HL-60/S4 treated with phorbol 12-myristate 13-acetate at 8.2 ng/mL for 4 days and 3 days (cell line): ENCODE measurements around the gene RBM38.

ENCODE experiments used
- in situ Hi-C: fragments of 300-500 bp; cut with MboI; formaldehyde crosslinking; loops from 2 replicates; pipeline ENCODE4 v1.15.0; 2022; ENCODE audit warnings: low sequenced_read_pairs

Gene RBM38

DNA sequence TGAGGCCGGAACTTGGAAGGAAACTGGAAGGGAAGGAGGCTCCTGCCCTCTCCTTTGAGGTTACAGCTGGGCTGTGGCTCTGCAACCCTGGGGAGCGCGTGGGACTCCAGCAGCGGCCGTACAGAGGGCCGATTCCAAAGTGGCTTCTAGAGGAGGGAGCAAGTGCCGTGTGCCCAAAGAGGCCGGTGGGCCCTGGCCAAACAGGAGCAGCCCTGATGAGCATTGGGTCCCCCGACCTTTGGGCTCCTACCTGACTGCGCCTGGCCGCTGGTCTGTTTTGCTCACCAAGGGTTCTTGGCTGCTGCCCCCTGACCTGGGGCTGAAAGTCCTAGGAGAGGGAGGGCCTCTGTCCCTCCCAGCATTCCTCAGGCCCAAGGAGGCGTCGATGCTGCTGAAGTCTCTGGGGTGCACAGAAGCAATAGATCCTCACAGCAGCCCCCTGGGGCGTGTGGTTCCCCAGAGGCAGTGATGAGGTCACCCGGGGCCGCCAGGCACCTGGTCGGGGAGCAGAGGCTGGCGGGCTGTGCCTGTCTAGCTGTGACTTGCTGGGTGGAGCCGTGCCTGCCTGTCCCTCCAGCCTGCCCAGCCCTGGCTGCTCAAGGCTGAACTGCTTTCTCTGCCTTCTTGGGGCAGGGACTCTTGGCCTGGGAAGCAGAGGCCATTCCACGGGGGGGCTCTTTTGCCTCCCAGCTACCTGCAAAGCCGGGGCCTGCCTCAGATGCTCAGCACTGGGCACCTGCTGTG lies 9.8 kb downstream of the RBM38 start:
- in situ Hi-C loops = no loop called here

DNA sequence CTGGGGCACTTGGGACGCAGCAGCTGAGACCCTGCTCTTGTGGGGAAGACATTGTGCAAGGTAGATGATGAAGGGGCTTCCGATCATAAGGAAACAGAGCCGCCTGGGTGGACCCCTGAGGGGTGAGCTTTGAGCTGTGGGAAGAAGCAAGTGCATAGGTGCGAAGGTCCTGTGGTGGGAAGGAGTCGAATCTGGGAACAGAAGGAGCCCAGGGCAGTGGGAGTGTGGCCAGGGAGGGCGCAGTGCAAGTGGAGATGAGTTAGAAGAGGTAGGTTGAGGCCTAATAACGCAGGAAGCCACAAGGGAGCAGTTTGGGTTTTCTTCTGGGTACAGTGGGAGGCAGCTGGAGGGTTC lies 10.3 kb downstream of the RBM38 start:
- in situ Hi-C loops = no loop called here

DNA sequence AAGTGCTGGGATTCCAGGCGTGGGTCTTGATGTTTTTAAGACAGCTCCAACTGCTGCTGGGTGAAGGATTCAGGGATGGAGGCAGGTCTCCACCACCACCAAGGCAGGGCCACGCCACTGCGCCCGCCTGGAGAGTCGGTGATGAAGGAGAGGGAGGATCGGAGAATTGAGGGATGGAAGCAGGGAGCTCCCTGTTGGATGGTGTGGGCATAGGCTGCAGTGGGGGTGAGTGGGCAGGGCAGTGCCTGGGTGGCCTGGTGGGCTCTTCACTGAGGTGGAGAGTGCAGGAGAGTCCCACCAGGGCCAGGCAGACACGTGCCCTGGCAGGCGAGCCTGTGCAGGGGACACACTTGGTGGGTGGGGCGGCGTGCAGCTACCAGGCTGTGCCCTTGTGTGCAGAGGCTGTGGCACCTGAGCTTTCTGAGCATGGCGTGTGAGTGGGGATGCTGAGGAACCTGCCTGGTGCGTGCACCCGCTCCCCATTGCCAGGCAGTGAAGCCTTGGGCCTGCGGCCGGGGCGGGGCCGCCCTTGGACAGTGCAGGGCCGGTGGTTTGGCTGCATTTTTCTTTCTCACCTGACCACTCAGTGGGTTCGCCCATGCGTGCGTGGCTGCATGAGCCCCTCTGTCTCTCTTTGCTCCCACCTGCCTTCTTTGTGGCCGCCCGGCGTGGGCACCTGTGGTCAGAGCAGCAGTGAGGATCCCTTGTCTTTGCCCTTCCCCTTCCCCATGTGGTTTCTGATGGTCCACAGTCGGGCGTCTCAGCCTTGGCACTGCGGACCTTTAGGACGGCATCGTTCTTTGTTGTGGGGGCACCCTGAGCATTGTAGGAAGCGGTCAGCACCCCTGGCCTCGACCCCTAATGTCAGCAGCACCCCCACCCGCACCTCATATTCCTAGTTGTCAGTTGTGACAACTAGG lies 11.3 kb downstream of the RBM38 start:
- in situ Hi-C loops = no loop called here

DNA sequence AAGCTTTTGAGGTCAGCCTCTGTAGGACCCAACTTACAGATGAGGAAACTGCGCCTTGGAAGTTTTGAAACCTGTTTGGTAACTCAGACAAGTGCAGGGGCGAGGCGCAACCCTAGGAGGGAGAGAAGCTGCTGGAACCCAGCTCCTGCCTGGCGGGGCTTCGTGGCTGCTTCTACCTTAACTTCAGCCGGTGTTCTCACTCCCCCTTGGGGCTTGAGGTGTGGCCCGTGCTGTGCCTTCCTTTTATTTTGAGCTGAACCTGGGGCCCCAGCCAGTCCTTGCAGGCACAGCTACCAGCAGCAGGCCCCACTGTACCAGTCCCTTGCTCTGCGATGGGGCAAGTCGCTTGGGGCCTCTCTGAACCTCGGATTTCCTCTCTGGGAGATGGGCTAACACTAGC lies 12.0 kb downstream of the RBM38 start:
- in situ Hi-C loops = no loop called here

DNA sequence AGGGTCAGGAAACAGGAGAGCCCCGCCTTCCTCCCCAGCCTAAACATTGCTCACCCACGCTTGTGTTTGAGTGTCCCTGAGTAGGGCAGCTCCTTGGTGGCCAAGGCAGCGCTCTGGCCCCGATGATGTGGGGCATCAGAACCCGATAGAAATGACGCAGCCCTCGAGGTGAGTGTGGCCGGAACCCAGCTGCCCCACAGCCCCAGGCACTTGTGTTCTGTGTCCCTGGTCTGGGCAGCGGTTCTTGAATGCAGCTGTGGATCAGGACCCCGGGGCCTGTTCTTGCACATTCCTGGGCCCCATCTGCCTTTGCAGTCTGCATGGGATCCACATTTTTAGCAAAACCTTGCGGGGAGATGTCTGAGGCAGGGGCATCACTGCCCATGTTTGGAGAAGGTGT lies 12.8 kb downstream of the RBM38 start:
- in situ Hi-C loops = no loop called here

DNA sequence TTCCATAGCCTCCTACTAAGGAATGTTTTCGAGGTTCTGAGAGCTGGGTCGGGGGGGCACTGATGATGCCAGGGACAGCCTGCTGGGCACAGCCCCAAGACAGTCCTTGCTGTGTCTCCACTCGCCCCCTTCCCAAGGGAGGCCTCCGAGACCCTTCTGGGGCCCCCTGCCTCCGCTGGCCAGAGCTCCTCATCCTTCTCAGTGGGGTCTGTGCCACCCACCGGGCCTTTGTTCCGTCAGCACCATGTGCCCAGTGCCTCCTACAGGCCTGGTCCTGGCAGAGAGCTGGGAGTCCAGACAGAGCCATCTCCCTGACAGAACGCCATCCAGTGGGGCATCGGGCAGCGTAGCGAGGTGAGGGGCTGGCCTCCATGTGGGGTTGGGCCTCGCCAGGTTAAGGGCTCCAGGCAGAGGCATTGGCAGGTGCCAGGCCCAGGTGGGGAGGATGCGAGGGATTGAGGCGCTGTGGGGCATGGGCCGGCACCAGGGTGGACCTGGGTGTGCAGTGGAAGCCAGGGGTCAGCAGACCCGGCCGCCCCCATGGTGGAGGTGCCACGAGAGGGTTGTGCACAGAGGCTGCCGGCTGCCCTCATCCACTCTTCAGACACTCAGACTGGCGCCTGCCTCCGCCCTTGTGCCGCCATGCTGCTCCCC lies 13.3 kb downstream of the RBM38 start:
- in situ Hi-C loops = no loop called here

DNA sequence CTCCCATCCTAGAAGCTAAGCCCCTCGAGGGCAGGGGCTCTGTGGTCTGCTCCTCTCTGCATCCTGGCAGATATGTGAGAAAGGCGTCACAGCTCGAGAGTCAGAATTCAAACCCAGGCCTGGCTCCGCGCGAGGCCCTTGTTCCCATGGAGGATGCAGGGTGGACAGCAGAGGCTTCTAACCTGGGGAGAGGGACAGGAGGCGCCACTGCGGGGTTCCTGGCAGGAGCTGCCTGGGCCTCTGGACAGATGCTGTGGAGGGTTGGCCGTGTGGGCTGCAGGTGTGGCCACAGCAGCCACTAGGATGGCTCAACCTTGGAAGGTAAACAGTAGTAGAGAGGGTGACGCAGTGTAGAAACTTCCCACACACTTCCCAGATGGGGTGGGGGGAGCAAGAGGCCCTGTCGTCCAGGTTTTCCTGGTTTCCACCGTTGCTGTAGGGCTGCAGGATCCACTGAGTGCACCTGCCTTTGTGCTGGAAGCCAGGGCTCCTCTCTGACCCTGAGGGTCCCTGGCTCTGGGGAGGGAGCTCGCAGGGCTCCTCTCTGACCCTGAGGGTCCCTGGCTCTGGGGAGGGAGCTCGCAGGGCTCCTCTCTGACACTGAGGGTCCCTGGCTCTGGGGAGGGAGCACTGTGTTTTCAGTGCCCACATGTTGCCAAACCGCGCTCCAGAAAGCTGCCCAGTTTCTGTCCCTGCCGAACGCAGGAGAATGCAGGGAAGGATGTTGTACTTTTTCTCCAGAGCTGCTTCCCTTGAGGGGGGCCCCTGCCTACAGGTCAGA lies 14.2 kb downstream of the RBM38 start:
- in situ Hi-C loops = no loop called here

DNA sequence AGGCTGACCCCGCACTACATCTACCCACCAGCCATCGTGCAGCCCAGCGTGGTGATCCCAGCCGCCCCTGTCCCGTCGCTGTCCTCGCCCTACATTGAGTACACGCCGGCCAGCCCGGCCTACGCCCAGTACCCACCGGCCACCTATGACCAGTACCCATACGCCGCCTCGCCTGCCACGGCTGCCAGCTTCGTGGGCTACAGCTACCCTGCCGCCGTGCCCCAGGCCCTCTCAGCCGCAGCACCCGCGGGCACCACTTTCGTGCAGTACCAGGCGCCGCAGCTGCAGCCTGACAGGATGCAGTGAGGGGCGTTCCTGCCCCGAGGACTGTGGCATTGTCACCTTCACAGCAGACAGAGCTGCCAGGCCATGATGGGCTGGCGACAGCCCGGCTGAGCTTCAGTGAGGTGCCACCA lies 16.4 kb downstream of the RBM38 start:
- in situ Hi-C loops = no loop called here

DNA sequence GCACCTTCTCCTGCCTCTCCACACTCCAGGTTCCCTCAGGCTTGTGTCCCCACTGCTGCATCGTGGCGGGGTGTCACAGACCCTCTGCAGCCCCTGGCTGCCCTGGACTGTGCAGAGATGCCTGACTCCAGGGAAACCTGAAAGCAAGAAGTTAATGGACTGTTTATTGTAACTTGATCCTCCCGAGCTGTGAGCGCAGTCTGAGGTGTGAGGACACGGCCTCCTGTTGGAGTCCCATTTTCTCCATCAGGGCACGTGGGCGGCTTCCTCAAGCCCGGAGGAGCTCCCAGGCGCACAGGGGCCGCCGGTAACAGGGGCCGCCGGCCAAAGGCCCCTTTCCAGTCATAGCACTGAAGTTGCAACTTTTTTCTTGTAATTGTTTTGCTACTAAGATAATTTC lies 16.9 kb downstream of the RBM38 start:
- in situ Hi-C loops = no loop called here

DNA sequence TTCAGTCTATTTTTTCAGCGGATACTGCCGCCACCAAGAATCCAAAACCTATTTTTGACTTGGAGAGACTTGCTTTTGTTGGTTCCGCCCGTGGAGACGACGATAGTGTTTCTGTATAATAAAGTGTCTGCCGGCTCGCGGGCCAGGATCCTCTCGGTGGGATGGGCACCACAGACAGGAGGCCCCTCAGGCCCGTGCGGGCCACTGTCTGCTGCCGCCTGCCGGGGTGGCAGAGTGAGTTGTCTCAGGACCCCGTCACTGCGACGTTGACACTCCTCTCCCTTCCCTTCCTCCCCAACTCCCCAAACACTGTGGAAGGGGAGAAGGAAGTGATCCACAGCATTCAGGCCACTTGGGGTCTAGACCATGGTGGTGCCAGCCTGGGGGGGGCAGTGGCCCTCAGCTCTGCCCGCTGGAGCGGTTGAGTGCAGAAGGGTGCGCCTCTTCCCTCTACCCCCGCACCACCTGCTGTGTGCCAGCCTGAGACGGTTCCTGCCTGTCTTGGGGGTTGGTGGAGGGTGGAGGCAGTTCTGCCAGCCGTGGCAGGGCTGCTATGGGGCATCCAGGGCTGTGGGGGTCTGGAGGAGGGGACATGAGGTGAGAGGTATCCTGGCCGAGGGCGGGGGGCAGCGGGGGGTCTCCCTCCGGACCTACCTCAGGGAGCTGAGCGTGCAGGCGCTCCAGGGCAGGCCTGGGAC lies 17.5 kb downstream of the RBM38 start:
- in situ Hi-C loops = no loop called here

DNA sequence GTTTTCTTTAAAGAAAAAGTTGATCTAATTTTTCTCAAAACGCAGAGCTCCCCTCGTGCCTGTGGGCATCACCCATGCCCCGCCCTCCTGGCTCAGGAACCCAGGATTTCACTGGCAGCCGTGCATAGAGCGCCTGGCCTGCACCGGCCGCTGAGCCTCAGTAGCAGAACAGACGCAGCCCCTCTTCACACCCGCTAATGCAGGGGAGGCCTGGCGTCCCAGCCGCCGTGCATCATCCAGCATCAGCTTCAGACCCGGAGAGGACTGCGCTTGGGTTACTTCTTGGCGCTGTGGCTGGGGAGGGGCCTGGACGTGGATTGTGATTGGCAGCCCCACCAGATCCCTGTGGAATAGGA lies 18.1 kb downstream of the RBM38 start:
- in situ Hi-C loops = no loop called here

DNA sequence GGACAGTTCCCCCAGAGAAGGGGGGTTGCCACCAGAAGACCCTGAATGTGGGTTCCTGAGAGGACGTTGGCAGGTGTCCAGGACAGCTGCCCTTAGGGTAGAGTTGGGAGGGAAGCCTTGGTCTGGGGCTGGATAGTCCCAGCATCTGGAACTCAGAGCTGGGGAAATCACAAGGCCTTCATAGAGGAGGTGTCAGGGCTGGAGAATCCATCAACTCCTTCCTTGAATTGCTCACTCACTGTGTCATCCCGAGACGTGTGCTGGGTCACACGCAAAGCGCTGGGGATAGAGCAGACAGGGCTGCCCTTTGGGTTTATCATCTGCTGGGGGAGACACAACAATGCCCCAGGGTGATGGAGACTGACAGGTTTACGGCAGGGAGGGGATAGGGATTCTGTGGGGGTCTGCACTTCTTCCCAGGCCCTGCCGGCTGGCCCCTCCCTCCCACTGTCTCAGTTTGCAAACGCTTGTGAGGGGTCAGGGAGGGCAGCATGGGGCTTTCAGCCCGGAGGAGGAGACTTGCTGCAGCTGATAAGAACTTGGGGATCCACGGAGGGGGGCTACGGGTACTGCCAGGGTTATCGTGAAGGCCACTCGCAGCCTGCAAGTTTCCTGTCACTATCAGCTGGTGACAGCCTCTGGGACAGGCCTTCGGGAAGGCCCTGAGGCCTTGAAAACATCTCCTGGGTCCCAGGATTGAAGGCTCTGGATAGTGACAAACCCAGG lies 18.6 kb downstream of the RBM38 start:
- in situ Hi-C loops = no loop called here

DNA sequence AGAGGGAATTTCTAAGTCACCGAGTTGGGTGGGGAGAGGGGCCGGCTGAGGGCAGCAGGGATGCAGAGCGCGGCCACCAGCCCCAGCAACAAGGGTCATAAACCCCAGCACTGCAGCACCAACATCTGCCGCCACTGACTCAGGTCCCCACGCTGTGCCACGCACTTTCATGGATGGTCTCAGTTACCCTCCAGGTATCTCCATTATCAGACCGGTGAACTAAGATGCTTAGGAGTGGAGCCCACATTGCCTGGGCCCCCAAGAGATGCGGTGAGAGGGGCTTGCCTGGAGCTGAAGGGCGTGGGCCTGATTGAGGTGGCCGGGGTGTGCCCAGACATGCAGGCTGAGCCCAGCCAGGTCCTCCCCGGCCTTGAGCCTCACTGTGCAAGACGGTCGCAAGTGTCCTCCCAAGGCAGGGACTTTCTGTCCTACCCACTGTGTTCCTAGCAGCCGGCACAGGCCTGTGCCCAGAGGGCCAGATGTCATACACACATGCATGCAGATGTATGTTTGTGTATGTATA lies 19.3 kb downstream of the RBM38 start:
- in situ Hi-C loops = no loop called here

DNA sequence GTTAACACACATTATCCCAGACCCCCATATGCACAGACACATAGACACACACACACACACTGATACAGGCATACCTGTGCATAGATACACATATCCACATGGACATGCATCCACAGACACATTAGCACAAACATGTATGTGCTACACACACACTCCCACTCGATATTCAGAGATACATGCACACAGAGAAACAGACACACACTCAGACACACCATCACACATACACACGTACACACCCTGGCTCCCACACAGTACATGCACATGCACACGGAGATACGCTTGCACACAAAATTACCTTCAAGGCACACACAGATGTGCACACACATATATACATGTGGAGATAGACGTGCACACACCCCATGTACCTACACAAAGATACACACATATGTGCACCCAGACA lies 19.7 kb downstream of the RBM38 start:
- in situ Hi-C loops = no loop called here

DNA sequence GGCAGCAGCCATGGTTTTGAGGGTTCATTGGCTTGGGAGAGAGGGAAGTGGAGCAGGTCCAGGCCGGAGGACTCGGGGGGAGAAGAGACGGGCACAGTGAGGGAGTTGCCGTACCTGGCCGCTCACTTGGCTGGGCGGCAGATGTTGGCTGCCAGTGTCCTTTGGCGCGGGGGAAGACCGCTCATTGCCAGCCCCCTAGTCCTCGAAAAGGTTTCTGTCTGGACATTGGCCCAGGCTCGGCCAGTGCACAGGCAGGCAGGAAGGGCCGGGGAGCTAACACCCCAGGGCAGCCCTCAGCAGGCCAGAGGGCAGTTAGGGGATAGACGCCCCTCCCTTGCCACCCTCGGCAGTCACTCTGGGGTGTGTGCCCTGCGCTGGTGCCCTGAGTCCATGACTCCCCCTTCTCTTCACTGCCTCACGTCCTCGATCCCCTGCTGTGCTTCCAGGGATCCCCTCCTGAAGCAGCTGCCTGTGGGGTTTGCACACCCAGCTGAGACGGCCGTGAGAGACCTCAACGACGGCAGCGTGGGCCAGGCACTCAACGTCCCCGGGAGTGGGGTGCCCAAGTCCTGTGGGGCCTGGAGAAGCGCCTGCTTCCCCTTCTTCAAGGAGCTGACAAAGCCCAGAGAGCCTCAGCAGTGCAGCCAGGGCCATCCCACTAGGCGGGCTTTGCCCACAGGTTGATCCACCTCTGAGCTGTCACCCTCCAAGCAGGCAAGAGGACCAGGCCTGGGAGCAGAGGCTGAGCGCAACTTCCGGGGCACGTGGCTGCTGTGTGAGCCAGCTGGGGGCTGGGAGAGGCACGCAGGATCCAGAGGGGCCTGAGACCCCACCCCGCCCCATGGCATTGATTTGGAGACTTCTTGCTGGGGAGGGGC lies 20.4 kb downstream of the RBM38 start:
- in situ Hi-C loops = no loop called here

DNA sequence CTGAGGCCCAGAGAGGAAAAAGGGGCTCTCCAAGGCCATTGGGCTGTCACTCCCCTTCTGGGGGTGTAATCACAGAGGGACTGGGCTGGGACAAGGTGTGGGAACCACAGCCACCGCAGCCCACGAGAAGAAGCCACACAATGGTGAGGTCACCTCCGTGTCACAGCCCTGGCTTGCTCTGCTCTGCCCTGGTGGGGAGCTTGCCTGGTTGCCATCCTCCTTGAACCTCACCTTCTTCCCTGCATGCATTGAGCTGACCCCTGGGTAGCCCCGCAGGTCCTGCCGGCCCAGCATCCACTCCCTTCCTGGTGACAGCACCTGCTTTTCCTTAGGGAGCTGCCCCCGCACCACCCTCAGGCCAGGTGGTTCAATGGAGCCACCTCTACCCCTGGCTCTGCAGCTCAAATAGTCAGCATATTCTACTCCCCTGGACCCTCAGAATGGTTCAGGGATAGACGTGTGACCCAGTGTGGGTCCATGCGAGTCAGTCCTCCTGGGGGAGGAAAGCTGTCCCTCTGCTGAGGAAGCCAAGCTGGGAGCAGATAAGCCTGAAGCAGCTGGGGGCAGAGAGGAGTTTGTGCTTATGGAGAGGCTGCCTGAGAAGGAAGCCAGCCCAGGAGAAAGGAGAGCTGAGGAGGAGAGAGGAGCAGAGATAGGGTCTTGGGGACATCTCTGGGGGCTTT lies 21.3 kb downstream of the RBM38 start:
- in situ Hi-C loops = no loop called here

DNA sequence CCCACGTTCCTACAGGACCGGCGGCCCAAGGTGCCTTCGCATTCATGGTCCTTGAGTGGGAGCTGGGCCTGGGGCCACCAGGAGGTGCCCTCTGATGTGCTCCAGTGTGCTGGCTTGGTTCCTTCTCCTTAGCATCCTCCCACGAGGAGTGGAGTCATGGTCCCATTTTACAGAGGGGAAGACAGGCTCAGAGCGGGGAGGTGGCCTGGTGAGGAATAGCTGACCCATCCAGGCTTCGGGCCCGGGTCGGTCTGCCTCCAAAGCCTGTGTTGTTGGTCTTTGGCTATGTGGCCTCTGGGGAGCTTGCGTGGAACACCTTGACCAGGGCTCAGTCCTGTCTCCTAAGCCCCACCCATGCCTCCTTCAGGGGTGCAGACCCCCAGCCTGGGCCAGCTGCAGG lies 22.8 kb downstream of the RBM38 start:
- in situ Hi-C loops = no loop called here
